SHP77 (cell line): Measurements from ENCODE around the gene SIGLEC5.

Experiments used
- DNase-seq, 2 experiments: peaks; one replicate each; lab custom pipeline; 2025; lab: John Stamatoyannopoulos, UW

The SIGLEC5 gene

DNA sequence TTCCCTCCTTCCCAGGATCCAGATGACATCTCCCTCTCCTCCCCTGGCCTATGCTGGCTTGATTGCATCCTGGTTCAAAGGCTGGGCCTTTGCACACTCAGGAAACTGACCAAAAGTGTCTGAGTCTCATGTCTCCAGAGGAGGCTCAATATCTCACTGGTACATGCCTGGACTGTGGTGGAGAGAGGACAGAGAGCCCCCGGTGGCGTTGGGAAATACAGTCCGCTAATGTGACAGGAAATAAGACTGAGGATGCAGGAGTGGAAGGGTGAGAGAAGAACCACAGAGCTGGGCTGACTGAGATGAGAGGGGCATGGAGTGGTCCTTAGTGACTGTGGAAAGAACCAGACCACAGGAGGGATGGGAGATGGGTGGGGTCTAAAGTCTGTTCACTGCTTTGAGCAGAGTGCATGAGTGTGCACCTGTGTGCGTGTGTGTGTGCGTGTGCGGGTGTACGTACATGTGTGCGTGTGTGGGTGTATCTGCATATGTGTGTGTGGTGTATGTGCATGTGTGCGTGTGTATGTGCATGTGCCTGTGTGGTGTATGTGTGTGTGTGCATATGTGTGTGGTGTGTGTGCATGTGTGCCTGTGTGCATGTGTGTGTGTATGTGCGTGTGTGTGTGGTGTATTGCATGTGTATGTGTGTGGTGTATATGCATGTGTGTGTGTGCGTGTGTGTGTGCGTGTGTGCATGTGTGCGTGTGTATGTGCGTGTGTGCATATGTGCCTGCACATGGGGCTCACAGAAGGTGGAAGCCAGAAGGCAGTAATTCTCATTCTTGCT lies 1.9 kb downstream of the SIGLEC5 start:
- DNase-seq, result no peak

DNA sequence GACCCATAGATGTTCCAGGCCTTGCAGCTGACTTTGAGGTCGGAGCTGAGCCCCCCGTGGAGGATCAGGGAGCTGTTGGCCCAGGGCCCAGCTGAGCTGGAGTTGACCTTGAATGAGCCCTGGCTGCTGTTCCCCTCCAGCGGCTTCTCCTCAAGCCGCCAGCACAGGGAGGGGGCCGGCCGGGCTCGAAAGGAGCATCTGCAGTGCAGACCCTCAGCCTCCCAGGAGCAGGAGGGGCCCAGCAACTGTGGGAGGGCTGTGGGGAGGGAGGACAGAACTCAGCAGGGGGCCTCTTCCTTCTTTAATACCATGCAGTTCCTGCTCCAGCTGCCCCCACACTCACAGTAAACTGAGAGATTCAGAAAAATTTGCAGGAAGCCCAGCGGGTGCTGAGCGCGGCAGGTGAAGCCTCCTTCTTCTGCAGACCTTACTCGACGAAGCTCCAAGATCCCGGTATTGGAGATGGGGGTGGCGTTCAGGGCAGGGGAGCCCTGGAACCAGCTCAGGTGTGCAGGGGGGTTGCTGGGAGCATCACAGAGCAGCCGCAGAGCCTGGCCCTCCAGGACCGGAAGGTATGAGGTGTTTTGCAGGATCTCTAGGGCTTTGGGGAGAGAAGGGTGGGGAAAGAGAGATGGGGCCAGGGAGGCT lies 2.6 kb downstream of the SIGLEC5 start:
- no peak for DNase-seq

DNA sequence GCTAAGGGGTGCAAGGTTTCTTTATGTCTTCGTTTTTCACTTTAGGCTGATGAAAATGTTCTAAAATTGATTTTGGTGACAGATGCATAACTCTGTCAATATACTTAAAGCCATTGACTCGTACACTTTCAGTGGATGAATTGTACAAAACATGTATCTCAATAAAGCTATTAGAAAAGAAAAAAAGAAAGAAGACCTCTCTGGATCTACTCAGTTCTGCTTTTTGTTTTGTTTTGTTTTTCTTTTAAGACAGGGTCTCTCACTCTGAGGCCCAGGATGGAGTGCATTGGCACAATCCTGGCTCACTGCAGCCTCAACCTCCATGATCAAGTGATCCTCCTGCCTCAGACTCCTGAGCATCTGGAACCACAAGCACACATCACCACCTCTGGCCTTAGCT lies 3.5 kb downstream of the SIGLEC5 start:
- DNase-seq, result no peak

GRCh38 chr19:51621178-51621577 lies 9.0 kb downstream of the SIGLEC5 start:
- DNase-seq, result no peak

DNA sequence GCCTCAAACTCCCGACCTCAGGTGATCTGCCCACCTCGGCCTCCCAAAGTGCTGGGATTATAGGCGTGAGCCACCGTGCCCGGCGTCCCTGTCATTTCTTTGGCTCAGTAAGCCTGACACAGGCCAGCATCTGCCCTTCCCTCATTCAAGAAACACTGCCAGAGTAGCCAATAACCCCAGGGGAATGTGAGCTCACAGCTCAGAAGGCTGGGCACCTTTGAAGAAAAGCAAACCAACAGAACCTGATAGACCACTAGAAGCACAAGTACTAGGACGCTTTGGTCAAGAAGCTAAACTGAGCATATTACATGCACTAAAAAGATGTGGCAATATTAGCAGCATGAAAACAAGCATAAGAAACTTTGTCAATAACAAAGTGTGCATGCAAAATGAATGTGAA lies 14.2 kb downstream of the SIGLEC5 start:
- no peak for DNase-seq

DNA sequence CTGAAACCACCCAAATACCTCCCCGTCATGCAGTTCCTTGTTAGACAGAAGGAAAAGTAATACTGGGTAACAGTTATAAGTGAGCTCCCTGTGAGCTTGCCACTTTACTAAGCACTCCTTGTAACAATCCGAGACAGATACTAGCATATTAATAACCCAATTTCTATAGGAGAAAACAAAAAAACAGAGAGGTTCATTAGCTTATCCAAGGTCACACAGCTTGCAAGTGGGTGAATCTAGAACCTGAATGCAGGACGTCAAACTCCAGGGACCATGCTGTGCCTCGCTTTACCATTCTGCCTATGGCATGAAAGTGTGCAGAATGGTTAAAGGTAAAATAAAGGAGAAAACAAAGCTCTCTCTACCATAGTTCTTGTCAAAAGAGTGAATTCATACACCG lies 15.4 kb downstream of the SIGLEC5 start:
- no peak for DNase-seq

DNA sequence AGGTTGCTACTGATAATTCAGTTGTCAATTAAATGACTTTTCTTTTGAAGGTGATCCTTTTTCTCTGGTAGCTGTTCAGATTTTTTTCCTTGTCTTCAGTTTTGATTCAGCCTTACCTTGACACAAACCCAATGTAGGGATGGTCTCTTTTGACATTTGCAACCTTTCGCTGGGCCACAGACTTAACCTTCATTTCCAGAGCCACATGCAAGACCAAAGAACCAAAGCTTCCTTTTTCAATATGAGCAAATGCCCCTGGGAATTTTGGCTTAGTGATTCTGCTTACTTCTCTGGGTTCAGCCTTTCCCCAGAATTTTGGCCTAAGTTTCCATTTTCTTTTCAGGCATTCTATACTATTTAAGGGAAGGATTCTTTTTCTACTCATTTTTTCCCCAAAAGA lies 19.6 kb downstream of the SIGLEC5 start:
- no peak for DNase-seq

- peak in 1 of 2 experiments; percentile 1 for DNase-seq
Measured at GRCh38 chr19:51607920-51608562, 22.2 kb downstream of the SIGLEC5 start.

GRCh38 chr19:51607077-51607476 lies 23.1 kb downstream of the SIGLEC5 start:
- DNase-seq, result no peak

- DNase-seq, result no peak
Measured at GRCh38 chr19:51602189-51602854, 27.9 kb downstream of the SIGLEC5 start.

GRCh38 chr19:51600940-51601580 lies 29.1 kb downstream of the SIGLEC5 start:
- DNase-seq, result no peak

DNA sequence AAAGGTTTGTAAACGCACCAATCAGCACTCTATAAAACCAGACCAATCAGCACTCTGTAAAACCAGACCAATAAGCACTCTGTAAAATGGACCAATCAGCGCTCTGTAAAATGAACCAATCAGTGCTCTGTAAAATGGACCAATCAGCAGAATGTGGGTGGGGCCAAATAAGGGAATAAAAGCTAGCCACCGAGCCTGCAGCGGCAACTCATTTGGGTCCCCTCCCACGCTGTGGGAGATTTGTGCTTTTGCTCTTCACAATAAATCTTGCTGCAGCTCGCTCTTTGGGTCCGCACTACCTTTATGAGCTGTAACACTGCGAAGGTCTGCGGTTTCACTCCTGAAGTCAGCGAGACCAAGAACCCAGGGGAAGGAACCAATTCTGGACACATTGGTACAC lies 31.1 kb downstream of the SIGLEC5 start:
- no peak for DNase-seq

- no peak for DNase-seq
Measured at GRCh38 chr19:51598159-51598915, 31.9 kb downstream of the SIGLEC5 start.

GRCh38 chr19:51595190-51596175 lies 34.7 kb downstream of the SIGLEC5 start:
- DNase-seq, result no peak

DNA sequence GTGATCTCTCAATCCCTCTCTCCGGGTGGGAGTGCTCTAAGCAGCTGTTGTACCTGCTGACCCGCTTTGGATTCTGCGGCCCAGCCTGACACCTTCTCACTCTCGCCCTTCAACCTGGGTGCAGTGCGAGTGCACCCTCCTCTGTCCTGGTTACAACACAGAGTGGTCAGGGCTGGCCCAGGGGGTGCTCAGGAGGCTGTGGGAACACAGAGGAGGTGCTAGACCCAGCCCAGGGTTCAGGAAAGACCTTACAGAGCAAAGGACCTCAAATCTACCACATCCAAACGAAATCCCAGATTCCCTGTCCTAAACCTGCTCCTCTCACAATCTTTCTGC lies 35.5 kb downstream of the SIGLEC5 start:
- DNase-seq, result no peak

DNA sequence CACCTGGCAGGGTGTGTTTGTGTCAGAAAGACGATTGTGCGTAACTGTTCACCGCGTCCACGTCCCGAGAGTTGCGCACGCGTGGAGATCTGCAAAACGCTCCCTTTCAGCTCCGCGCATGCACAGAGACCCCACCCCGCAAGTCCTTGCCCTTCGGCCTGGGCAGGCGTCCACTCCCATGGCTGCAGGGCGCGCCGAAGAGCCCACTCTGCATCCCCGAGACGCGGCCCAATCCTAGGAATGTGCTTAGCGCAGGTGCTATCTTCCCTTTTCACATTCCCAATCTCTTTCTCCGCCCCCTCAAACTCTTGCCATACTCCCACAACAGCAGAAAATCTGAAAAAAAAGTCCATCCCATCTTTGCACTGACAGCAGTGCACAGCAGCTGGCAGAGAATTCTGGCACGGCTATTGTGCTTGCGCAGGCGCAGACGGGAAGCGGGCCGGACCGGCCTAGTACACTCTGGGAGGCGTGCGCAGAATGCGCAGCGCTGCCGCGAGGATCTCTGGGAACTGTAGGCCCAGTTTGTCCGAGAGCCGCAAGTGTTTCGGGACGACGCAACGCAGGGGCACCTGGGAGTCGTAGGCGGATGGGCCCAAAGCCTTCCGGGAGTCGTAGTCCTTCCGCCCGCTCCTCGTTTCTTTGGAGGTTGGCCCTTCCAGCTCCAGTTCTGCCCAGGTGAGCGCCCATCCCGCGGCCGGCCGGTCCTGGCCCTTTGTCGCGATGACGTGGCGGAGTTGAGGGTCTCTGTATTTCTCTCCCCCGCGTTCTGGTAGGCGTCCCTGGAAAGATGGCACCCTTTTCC lies 36.0 kb downstream of the SIGLEC5 start:
- DNase-seq, result peak; percentile 94 to 96

DNA sequence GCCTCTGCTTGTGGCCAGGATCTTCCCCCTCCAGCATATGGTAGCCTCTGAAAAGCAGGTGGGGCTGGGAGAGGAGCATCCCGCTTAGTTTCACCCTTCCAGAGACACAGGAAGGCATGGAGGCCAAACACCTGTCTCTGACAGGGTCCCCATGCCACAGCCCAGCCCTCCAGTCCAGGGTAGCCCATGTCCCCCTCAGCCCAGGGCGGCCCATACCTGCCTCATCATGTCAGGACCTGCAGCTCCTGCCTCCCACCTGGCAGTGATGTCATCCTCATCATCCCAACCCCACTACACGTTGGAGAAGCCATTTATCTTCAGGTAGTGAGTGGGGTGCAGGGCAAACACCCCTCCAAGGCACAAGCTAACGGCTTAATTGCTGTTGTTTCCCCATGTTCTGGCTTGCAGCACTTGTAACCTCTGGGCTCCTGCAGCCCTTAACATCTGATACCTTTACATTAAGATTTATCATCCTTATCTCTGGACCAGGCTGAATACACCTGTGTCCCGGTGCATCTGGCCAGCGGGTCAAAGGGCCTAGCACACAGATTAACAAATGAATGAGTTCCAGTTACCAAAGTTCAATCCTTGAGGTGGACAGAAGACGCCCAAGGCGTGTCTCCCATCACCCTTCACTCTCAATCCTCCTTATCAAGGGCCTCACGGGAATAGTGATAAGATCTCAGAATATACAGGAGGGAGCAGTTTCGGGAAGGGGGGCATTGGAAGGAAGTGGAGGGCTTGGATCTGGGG lies 36.9 kb downstream of the SIGLEC5 start:
- no peak for DNase-seq

- DNase-seq, result no peak
Measured at GRCh38 chr19:51592521-51592920, 37.7 kb downstream of the SIGLEC5 start.

DNA sequence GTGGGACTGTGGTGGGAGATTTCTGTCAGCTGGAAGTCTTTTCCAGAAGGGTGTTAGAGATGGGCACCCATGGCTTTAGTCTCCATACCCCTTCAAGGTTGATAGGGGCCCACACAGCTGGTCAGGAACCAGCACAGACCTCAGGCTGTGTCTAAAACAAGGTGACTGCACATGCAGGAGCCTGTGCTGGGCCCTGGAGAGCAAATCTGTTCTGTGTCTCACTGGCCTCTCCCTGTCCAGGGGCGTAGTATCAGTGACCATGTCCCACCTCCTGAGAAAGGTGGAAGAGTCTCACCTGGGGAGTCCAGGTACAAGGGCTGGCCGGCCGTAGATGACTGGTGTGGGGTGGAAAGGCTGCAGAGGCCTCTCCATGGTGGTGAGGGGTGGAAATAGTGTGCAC lies 39.8 kb downstream of the SIGLEC5 start:
- DNase-seq, result no peak
